NCI-H1694 (cell line): ENCODE data around the gene NEK1.
A peak's percentile ranks its signal among the peaks of the same experiment; 100 is the strongest.

Experiments used
- DNase-seq: peaks from one replicate; lab custom pipeline; 2025; lab: John Stamatoyannopoulos, UW

Gene NEK1, protein sequence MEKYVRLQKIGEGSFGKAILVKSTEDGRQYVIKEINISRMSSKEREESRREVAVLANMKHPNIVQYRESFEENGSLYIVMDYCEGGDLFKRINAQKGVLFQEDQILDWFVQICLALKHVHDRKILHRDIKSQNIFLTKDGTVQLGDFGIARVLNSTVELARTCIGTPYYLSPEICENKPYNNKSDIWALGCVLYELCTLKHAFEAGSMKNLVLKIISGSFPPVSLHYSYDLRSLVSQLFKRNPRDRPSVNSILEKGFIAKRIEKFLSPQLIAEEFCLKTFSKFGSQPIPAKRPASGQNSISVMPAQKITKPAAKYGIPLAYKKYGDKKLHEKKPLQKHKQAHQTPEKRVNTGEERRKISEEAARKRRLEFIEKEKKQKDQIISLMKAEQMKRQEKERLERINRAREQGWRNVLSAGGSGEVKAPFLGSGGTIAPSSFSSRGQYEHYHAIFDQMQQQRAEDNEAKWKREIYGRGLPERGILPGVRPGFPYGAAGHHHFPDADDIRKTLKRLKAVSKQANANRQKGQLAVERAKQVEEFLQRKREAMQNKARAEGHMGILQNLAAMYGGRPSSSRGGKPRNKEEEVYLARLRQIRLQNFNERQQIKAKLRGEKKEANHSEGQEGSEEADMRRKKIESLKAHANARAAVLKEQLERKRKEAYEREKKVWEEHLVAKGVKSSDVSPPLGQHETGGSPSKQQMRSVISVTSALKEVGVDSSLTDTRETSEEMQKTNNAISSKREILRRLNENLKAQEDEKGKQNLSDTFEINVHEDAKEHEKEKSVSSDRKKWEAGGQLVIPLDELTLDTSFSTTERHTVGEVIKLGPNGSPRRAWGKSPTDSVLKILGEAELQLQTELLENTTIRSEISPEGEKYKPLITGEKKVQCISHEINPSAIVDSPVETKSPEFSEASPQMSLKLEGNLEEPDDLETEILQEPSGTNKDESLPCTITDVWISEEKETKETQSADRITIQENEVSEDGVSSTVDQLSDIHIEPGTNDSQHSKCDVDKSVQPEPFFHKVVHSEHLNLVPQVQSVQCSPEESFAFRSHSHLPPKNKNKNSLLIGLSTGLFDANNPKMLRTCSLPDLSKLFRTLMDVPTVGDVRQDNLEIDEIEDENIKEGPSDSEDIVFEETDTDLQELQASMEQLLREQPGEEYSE (N-terminal part only)

GRCh38 chr4:169611991-169612870, at the start of gene NEK1:
Gene NEK1 (minus strand): TSS chr4:169612583. CDS start chr4:169602630, 9,953 bp downstream.
- peak; percentile 58 for DNase-seq

GRCh38 chr4:169661761-169662160, 49.4 kb upstream of the NEK1 start:
- no peak for DNase-seq

DNA sequence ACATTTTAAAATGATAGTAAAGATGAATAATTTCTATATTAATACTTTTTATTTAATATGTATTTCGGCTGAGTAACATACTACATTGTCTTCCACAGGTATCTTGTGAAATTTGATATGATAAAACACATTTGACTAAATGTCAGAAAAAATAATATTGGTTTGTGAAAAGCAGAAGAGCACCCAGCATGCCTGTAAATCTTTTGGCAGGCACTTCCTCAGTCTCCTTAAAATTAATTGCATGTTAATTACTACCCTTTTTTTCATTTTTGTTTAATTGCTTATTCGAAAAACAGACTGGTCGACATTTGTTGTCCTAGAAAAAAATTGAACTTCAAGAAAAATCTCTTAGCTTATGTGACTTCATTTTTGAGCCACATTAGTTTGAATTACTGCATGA, 48.5 kb upstream of the NEK1 start:
- DNase-seq: no peak

DNA sequence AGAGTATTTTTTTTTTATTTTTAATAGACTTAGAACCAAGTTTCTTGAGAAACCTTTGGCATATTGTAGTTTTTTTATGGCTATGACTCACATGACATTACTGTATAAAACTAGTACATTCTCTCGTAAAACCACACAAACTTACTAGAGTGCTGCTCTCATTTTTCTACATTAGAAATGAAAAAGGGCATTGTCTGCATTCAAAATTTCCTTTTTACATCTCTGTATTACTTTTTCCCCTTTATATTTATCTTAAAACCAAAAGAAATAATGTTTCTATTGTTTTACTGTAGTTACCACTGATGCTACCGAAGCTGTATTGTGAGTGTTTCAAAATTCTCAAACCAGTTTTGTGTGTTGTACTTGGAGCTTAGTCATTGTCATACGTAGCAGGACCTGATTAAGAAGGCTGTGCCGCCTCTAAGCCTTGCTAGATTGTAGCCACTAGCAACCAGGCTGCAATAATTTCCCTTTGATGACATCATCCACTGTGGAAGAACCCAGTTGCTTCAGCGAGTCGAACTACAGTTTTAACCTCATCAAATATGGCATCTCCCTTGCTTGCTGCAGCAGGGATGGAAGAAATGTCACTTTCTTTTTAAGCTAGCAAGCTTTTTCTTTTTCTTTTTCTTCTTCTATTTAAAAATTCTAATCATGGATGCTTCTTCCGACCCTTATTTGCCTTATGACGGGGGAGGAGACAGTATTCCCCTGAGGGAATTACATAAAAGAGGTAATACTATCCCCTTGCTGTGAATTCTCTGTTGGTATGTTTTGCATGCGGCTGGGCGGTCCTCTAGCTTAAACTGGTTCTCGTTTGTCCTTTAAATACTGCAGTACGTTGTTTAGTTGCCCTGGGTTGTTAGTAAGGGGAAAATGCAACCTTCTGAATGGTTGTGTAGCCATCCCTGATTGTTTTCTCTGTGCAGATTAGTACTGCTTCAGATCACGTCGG, 47.6 kb upstream of the NEK1 start:
- DNase-seq: no peak

DNA sequence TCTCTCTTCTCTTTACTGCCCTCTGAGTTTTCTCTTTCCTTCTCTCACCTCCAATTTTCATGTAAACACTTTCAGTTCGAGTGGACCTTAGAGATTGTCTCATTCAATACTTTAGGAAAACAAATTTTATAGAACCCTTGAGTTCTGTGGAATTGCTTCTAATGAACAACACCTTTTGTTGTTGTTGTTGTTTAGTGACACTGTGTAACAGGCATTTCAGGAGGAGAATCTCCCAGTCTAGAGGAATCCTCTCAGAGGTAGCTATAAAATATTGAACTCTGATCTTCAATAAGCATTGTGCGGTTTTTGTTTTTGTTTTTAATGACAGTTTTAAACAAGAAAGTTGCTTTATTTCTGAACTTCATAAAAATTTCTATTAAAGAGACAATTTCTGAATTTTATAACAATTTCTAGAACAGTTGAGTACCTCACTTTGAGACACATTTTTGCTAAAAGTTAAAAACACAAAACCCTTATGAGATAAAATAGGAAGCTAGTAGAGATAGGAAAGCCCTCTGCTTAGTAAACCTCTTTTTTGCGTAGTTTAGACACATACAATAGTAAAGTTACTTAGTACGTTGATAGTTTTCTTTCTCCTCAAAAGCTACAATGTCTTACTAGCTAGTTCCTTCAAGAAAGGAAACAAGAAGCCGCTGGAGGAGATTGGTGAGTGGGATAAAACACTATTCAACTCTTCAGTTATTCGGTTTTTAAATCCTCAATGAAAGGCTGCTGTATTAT, 46.8 kb upstream of the NEK1 start:
- DNase-seq: no peak

- DNase-seq: no peak
These were observed 45.8 kb upstream of the NEK1 start for GRCh38 chr4:169658196-169658595.

GRCh38 chr4:169657470-169658107, 45.2 kb upstream of the NEK1 start:
- DNase-seq: no peak

GRCh38 chr4:169655401-169655800, 43.0 kb upstream of the NEK1 start:
- no peak for DNase-seq

DNA sequence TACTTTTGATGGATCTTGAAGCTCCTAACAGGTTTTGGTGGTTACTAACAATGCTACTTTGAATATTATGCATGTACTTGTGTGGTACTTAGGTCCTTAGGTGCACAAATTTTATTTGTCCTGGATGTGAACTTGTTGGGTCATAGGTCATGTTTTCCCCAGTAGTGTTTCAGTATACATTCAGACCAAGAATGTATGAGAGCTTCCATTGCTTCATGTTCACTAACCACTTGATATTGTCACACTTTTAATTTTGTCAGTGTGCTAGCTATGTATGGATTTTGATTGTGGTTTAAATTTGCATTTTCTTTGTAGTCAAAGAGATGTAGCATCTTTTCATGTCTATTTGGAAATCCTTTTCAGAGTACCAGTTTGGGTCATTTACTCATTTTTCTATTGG, 40.2 kb upstream of the NEK1 start:
- DNase-seq: no peak

DNA sequence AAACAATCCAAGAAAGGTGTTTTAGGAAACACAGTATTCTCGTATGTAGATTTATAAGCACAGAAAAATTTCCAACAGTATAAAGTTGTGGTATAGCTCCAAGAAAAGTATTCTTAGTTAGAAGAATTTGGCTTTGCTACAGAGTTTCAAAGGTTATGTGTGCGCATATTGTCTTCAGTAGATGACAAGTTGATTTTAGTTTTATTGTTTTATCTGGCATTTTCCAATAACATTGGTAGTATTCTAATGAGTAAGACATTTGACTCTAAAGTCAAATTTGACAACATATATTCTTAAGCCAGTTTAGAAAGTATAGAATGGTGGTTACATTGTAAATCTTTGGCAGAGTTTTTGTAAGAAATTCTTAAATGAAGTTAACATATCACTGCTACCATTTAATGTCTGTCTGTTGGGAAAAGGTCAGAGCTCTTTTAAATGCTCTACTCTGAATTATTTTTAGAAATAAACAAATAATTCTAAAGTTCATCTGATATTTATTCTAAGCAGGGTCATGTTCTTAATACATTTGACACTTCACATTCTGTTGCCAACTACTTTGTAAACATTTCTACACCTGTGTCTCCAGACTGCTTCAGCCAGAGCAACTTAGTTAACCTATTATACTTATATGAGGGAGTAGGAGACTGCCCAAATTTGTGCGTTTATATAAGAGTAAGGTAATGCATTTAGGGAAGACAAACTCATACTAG, 38.0 kb upstream of the NEK1 start:
- DNase-seq: no peak

GRCh38 chr4:169649545-169650226, 37.3 kb upstream of the NEK1 start:
- DNase-seq: no peak

DNA sequence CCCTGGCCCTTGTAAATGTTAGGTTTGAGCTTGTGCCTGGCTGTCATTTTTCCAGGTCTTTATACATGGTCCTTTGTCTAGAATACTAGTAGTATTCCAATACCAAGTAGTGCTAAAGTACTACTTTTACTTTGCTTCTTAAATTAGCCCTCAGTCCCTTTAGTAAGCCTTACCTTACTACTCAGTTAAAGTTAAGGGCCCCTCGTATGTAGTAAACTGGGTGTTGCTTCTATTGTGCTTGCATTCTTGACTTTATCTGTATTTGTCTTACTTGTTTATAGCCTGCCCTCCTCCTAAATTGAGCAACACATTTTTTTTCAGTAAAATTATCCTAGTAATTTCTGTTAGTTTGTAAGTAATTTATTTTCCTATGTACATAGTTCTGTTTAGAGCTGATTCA, 33.2 kb upstream of the NEK1 start:
- no peak for DNase-seq

- no peak for DNase-seq
These were observed 32.4 kb upstream of the NEK1 start for GRCh38 chr4:169644802-169645201.

- DNase-seq: no peak
These were observed 28.0 kb upstream of the NEK1 start for GRCh38 chr4:169640261-169640870.

GRCh38 chr4:169634975-169635374, 22.6 kb upstream of the NEK1 start:
- DNase-seq: no peak

DNA sequence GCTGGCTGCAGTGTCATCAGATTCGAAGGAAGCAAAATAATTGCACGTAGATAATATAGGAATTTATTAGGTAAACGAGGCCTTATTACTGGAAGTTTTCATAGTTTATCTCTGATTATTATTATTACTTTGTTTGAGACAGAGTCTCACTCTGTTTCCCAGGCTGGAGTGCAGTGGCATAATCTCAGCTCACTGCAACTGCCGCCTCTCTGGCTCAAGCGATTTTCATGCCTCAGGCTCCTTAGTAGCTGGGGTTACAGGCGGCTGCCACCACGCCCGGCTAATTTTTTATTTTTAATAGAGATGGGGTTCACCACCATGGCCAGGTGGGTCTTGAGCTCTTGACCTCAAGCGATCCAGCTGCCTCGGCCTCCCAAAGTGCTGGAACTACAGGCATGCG, 20.5 kb upstream of the NEK1 start:
- DNase-seq: no peak

- DNase-seq: no peak
These were observed 17.7 kb upstream of the NEK1 start for GRCh38 chr4:169630069-169630468.
